ENCODE results near the gene SPR.

SPR gene

GRCh38 chr2:72871060-72871459 is 16.1 kb upstream of the SPR start:
- TF ChIP-seq CTCF (IDR thresholded peaks at IDR 0.05; ENCODE audit: poor library complexity, severe bottlenecking), result no peak
- no peak overlapping the region for H3K27ac ChIP-seq (ENCODE audit: poor library complexity, severe bottlenecking)
- no peaks in the 10 kb centered on the region for H3K27me3 ChIP-seq (ENCODE audit: insufficient read depth, poor library complexity, severe bottlenecking)
- no peak for ATAC-seq (ENCODE audit: low read depth)
- DNase-seq (ENCODE audit: low spot score), result no peak
- H3K4me1 ChIP-seq (ENCODE audit: insufficient read depth, poor library complexity, severe bottlenecking), result no peaks in the 10 kb centered on the region
- no peaks in the 10 kb centered on the region for H3K36me3 ChIP-seq (ENCODE audit: low read depth)
- H3K4me3 ChIP-seq (ENCODE audit: severe bottlenecking), result no peak overlapping the region
- H3K9me3 ChIP-seq (ENCODE audit: severe bottlenecking), result no peaks in the 10 kb centered on the region

- H3K4me3 ChIP-seq (ENCODE audit: severe bottlenecking), result no peak overlapping the region
- DNase-seq (ENCODE audit: low spot score) (no peak), ATAC-seq (ENCODE audit: low read depth) (no peak)
- no peaks in the 10 kb centered on the region for H3K4me1 ChIP-seq (ENCODE audit: insufficient read depth, poor library complexity, severe bottlenecking)
- H3K27ac ChIP-seq (ENCODE audit: poor library complexity, severe bottlenecking), result no peak overlapping the region
- no peaks in the 10 kb centered on the region for H3K27me3 ChIP-seq (ENCODE audit: insufficient read depth, poor library complexity, severe bottlenecking)
- no peak for TF ChIP-seq CTCF (IDR thresholded peaks at IDR 0.05; ENCODE audit: poor library complexity, severe bottlenecking)
- H3K9me3 ChIP-seq (ENCODE audit: severe bottlenecking), result no peaks in the 10 kb centered on the region
- no peaks in the 10 kb centered on the region for H3K36me3 ChIP-seq (ENCODE audit: low read depth)
Measured at GRCh38 chr2:72871880-72872279, 15.3 kb upstream of the SPR start.

GRCh38 chr2:72883356-72883962 is 3.7 kb upstream of the SPR start:
- H3K4me3 ChIP-seq (ENCODE audit: severe bottlenecking), result no peak overlapping the region
- TF ChIP-seq CTCF (IDR thresholded peaks at IDR 0.05; ENCODE audit: poor library complexity, severe bottlenecking), result no peak
- no peak overlapping the region for H3K27ac ChIP-seq (ENCODE audit: poor library complexity, severe bottlenecking)
- H3K27me3 ChIP-seq (ENCODE audit: insufficient read depth, poor library complexity, severe bottlenecking), result peaks cover 2% of the 10 kb centered on the region
- no peaks in the 10 kb centered on the region for H3K36me3 ChIP-seq (ENCODE audit: low read depth)
- ATAC-seq (ENCODE audit: low read depth) (no peak), DNase-seq (ENCODE audit: low spot score) (no peak)
- no peaks in the 10 kb centered on the region for H3K4me1 ChIP-seq (ENCODE audit: insufficient read depth, poor library complexity, severe bottlenecking)
- no peaks in the 10 kb centered on the region for H3K9me3 ChIP-seq (ENCODE audit: severe bottlenecking)

- Histone ChIP-seq H3K36me3 (ENCODE audit: low read depth) (no peaks in the 10 kb centered on the region), H3K4me3 (ENCODE audit: severe bottlenecking) (peak overlapping the region; percentile 45), H3K27ac (ENCODE audit: poor library complexity, severe bottlenecking) (no peak overlapping the region), H3K27me3 (ENCODE audit: insufficient read depth, poor library complexity, severe bottlenecking) (no peaks in the 10 kb centered on the region), H3K9me3 (ENCODE audit: severe bottlenecking) (no peaks in the 10 kb centered on the region), H3K4me1 (ENCODE audit: insufficient read depth, poor library complexity, severe bottlenecking) (no peaks in the 10 kb centered on the region)
- no peak for ATAC-seq (ENCODE audit: low read depth)
- no peak for TF ChIP-seq CTCF (IDR thresholded peaks at IDR 0.05; ENCODE audit: poor library complexity, severe bottlenecking)
- DNase-seq (ENCODE audit: low spot score), result no peak
Measured at GRCh38 chr2:72886505-72887031, 640 bp upstream of the SPR start.

- H3K36me3 ChIP-seq (ENCODE audit: low read depth), result no peaks in the 10 kb centered on the region
- H3K4me3 ChIP-seq (ENCODE audit: severe bottlenecking), result peak overlapping the region; percentile 45
- H3K9me3 ChIP-seq (ENCODE audit: severe bottlenecking), result no peaks in the 10 kb centered on the region
- TF ChIP-seq CTCF (IDR thresholded peaks at IDR 0.05; ENCODE audit: poor library complexity, severe bottlenecking), result peak; percentile 95
- ATAC-seq (ENCODE audit: low read depth) (peak; percentile 63), DNase-seq (ENCODE audit: low spot score) (peak; percentile 82)
- no peaks in the 10 kb centered on the region for H3K4me1 ChIP-seq (ENCODE audit: insufficient read depth, poor library complexity, severe bottlenecking)
- H3K27ac ChIP-seq (ENCODE audit: poor library complexity, severe bottlenecking), result peak overlapping the region; percentile 48
- no peaks in the 10 kb centered on the region for H3K27me3 ChIP-seq (ENCODE audit: insufficient read depth, poor library complexity, severe bottlenecking)
Measured at GRCh38 chr2:72887740-72888437, 681 bp downstream of the SPR start.
